HepG2 (cell line): ENCODE data around the gene C1S. TPM values are rescaled to one million over a fixed set of nuclear protein-coding genes. Genes with fewer than 3 reads are reported as not detected.
A peak's percentile ranks its signal among the peaks of the same experiment; 100 is the strongest.

Source experiments
- ATAC-seq: fragments of 200-7000 bp; cut with Tn5 transposase; 3 replicates; pipeline ENCODE4 v1.9.1; 2020; ENCODE audit warnings: mild to moderate bottlenecking, moderate library complexity
- BruUV-seq: library from RNA; stranded (reverse); fragments of 400-500 nt; replicated peaks from 2 replicates; lab custom pipeline; 2021; lab: Mats Ljungman, UMichigan
- CTCF ChIA-PET: fragments of 300-600 bp; formaldehyde crosslinking; extraction: SDS; loops from one replicate; lab custom pipeline; 2021; ENCODE audit warnings: low total read pairs, inconsistent platforms, low intra/inter-chr PET ratio; lab: Yijun Ruan, JAX
- POLR2A ChIA-PET: fragments of 350-600 bp; sonication (Branson Sonifier 250); formaldehyde crosslinking; loops from one replicate; lab custom pipeline; 2020; ENCODE audit warnings: antibody characterized with exemption, inconsistent platforms; lab: Yijun Ruan, JAX
- DNase-seq: peaks from one replicate; pipeline ENCODE4 v3.0.0-alpha.2; 2015; ENCODE audit warnings: low spot score
- FAIRE-seq: peaks from 3 replicates; lab custom pipeline; 2011; peaks lifted over from hg19 to GRCh38; lab: Jason Lieb, UNC
- H2AFZ ChIP-seq: one replicate; pipeline ENCODE4 v1.6.1; 2011; ENCODE audit warnings: low read length, inconsistent platforms
- H3K27ac ChIP-seq: fragments of 300-600 bp; 3 replicates; pipeline ENCODE4 v1.8.0; 2011; ENCODE audit warnings: mixed run types, mild to moderate bottlenecking, mixed read lengths, low read length, inconsistent platforms; ENCODE audit not compliant: insufficient read depth; ENCODE audit errors: extremely low read length
- H3K27me3 ChIP-seq, 2 experiments: fragments of 200-600 bp in 1 of 2; 2 replicates in 1 of 2; 3 replicates in 1 of 2; pipeline versions ENCODE4 v1.6.0 to v1.8.0; 2011; ENCODE audit warnings: low read length in 2 of 2, mild to moderate bottlenecking in 2 of 2, moderate library complexity in 2 of 2, inconsistent platforms in 1 of 2; ENCODE audit not compliant: insufficient read depth in 2 of 2, control insufficient read depth in 1 of 2
- H3K36me3 ChIP-seq, 2 experiments: fragments of 200-600 bp in 1 of 2; replicated peaks in 1 of 2; 2 replicates in 1 of 2; 3 replicates in 1 of 2; pipeline versions ENCODE4 v1.5.1 to v1.8.0; 2011; ENCODE audit warnings: low read length in 2 of 2, inconsistent platforms in 1 of 2; ENCODE audit not compliant: insufficient read depth in 2 of 2, control insufficient read depth in 1 of 2
- H3K4me1 ChIP-seq: 2 replicates; pipeline ENCODE4 v1.5.1; 2012; ENCODE audit warnings: low read length, inconsistent platforms; ENCODE audit not compliant: insufficient read depth
- H3K4me2 ChIP-seq: 2 replicates; pipeline ENCODE4 v1.6.0; 2011; ENCODE audit warnings: low read depth, low read length, inconsistent platforms
- H3K4me3 ChIP-seq, 3 experiments: fragments of 200-600 bp in 1 of 3; sonication (generic), shearing (Covaris generic) in 1 of 3; replicated peaks in 1 of 3; 2 replicates each; pipeline ENCODE4 v1.5.1; 2011 to 2016; ENCODE audit warnings: low read length in 3 of 3, inconsistent platforms in 2 of 3, low read depth in 2 of 3, mild to moderate bottlenecking in 2 of 3, control low read depth in 1 of 3, mixed read lengths in 1 of 3; ENCODE audit not compliant: insufficient read depth in 1 of 3
- H3K79me2 ChIP-seq: one replicate; pipeline ENCODE4 v1.6.1; 2011; ENCODE audit warnings: low read length, inconsistent platforms; ENCODE audit not compliant: insufficient read depth
- H3K9ac ChIP-seq: 2 replicates; pipeline ENCODE4 v1.6.0; 2011; ENCODE audit warnings: mild to moderate bottlenecking, low read depth, low read length, inconsistent platforms; ENCODE audit not compliant: insufficient read depth
- H3K9me3 ChIP-seq: 2 replicates; pipeline ENCODE4 v1.5.1; 2012; ENCODE audit warnings: mild to moderate bottlenecking, low read length
- H4K20me1 ChIP-seq: 2 replicates; pipeline ENCODE4 v1.6.0; 2011; ENCODE audit warnings: inconsistent platforms, mild to moderate bottlenecking, low read length, moderate library complexity; ENCODE audit not compliant: insufficient read depth
- AGO1 ChIP-seq: fragments of 200-400 bp; formaldehyde crosslinking; IDR thresholded peaks from 2 replicates; pipeline ENCODE4 v1.6.1; 2017; ENCODE audit warnings: mild to moderate bottlenecking, low read depth, low read length, moderate library complexity; ENCODE audit not compliant: poor library complexity, severe bottlenecking
- BORCS8-MEF2B ChIP-seq: sonication (generic); formaldehyde crosslinking; IDR thresholded peaks from 2 replicates; pipeline ENCODE4 v1.8.0; 2022; ENCODE audit warnings: mild to moderate bottlenecking, missing genetic modification reagents
- CEBPB ChIP-seq: IDR thresholded peaks from 2 replicates; pipeline ENCODE4 v1.6.1; 2011; ENCODE audit warnings: low read depth, low read length, improper control_type of control experiment, borderline replicate concordance
- CEBPG ChIP-seq: IDR thresholded peaks from 2 replicates; pipeline ENCODE4 v1.6.1; 2016
- DMAP1 ChIP-seq: IDR thresholded peaks from 2 replicates; pipeline ENCODE4 v1.6.1; 2016
- POLR2A ChIP-seq, 2 experiments: IDR thresholded peaks; 2 replicates each; pipeline ENCODE4 v1.6.1; 2011; ENCODE audit warnings: low read depth in 2 of 2, low read length in 2 of 2, mild to moderate bottlenecking in 1 of 2, moderate library complexity in 1 of 2; ENCODE audit not compliant: insufficient read depth in 1 of 2
- POLR2G ChIP-seq: fragments of 200-400 bp; formaldehyde crosslinking; IDR thresholded peaks from 2 replicates; pipeline ENCODE4 v1.6.1; 2018; ENCODE audit warnings: mild to moderate bottlenecking, low read depth, low read length, moderate library complexity
- RARA ChIP-seq: IDR thresholded peaks from 2 replicates; pipeline ENCODE4 v1.6.1; 2016; ENCODE audit warnings: missing genetic modification reagents, missing compliant biosample characterization
- RBM22 ChIP-seq: fragments of 200-400 bp; formaldehyde crosslinking; optimal IDR thresholded peaks from 2 replicates; pipeline ENCODE3; 2017; ENCODE audit warnings: mild to moderate bottlenecking, low read length, moderate library complexity
- ZNF652 ChIP-seq: IDR thresholded peaks from 2 replicates; pipeline ENCODE4 v1.6.1; 2016; ENCODE audit warnings: low read depth, borderline replicate concordance
- WGBS: methylation state at CpG from one replicate; pipeline ENCODE4 v1.1.6; 2017; ENCODE audit warnings: low lambda C conversion rate; 5-methylcytosine and 5-hydroxymethylcytosine counted together
- in situ Hi-C: cut with HindIII; loops from 2 replicates; pipeline ENCODE4 v1.10.0; 2017; ENCODE audit warnings: low pct_unique_long_range_greater_than_20kb; ENCODE audit not compliant: extremely low pct_ligation_motif_present
- intact Hi-C: fragments of 100-400 bp; cut with micrococcal nuclease; formaldehyde crosslinking; loops from one replicate; pipeline ENCODE4 v1.10.0; 2022; ENCODE audit not compliant: unreplicated experiment
- polyA plus RNA-seq, 8 experiments: library from polyadenylated mRNA; depleted of rRNA in 3 of 8; stranded (reverse) in 7 of 8; unstranded in 1 of 8; fragments of >200 nt; fragmentation: Illumina TruSeq in 4 of 8; extraction: Trizol in 4 of 8; gene quantifications; 2 replicates each; pipeline versions ENCODE4 v1.2.1 to v1.2.3, GENCODE V29; 2011 to 2016; ENCODE audit warnings: low read depth in 4 of 8, missing spikeins in 1 of 8, mixed read lengths in 1 of 8; ENCODE audit not compliant: insufficient read depth in 1 of 8
- total RNA-seq, 5 experiments: library from RNA; depleted of rRNA; stranded (reverse); fragments of >200 nt; fragmentation: Illumina TruSeq; extraction: Trizol; gene quantifications; 2 replicates each; pipeline ENCODE4 v1.2.3, GENCODE V29; 2016; ENCODE audit warnings: low read depth in 1 of 5
- TF ChIP-seq, protein P1 (sequence below): sonication (generic); formaldehyde crosslinking; IDR thresholded peaks from 2 replicates; pipeline ENCODE4 v1.9.0; 2021; ENCODE audit warnings: missing genetic modification reagents, borderline replicate concordance
- TF ChIP-seq, protein P2 (sequence below): sonication (generic); formaldehyde crosslinking; IDR thresholded peaks from 2 replicates; pipeline ENCODE4 v1.4.0; 2020; ENCODE audit warnings: missing genetic modification reagents, borderline replicate concordance

The C1S gene
- total and polyA plus RNA-seq, 2 of the 13 experiments (the other 11 are each of a cell fraction or from before 2014, with no cell fraction given) = 14.5 to 18.2 TPM

DNA sequence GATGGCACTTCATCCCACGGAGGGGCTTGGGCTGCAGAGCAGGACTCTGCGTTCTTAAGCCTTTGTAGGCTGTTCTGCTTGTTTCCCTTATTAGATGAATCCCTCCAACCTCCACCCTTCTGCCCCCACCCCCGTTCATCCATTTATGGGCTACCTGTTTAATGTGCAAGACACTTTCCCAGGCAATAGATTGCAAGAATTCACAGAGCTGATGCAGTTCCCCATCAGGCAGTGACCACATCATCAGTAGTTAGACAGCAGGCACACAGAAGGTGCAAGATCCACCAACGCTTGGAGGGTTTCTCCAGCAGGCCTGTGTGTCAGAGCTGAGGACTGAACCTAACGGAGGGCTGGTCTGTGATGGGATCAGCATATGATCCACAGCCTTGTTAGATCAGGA lies 33.0 kb downstream of the C1S start:
- Histone ChIP-seq H3K9me3 (no peaks in the 10 kb centered on the region), H3K4me2 (no peak overlapping the region), H3K27me3 (peaks cover 0 to 2% of the 10 kb centered on the region in 2 experiments; a peak in 1 of 5 replicates), H3K9ac (no peak overlapping the region), H3K27ac (no peak overlapping the region), H2AFZ (no peak overlapping the region), H3K4me3 (no peak overlapping the region), H4K20me1 (no peaks in the 10 kb centered on the region; the same call in 1 of the 2 replicates), H3K36me3 (no peaks in the 10 kb centered on the region), H3K4me1 (peaks cover 27% of the 10 kb centered on the region), H3K79me2 (no peaks in the 10 kb centered on the region)
- in situ Hi-C loops = loop anchor here (5.0 kb wide), 1 partner anchor 36 kb away; no protein-coding TSS in a partner anchor
- FAIRE-seq (no peak), ATAC-seq (no peak), DNase-seq (no peak)
- BruUV-seq = no TSS peak
- CTCF ChIA-PET = interaction anchor here (5.0 kb wide), 1 partner anchor 33 kb away, joined by 45 read pairs; the partner anchor contains the start of gene C1S
- TF ChIP-seq BORCS8-MEF2B (CRISPR knock-in tag) = 0 out of 2 replicates have a peak, but pooled peaks have one; percentile 16
- TF ChIP-seq POLR2A (IDR thresholded peaks at IDR 0.05; ENCODE audit: insufficient read depth in 1 of 2, low read depth in 2 of 2, low read length in 2 of 2) = peak in 1 of 2 experiments; percentile 15; a peak in 1 of 4 replicates
- TF ChIP-seq ZNF652 (CRISPR knock-in tag) = no peak
- POLR2A ChIA-PET = interaction anchor here (0.9 to 3.6 kb wide), 3 partner anchors 15 to 149 kb away, joined by 3 to 34 read pairs (median 9); partner anchors contain the start of genes C12orf57, C1RL and RNU7-1
- intact Hi-C loops = loop anchor here (2.0 kb wide), 1 partner anchor 15 kb away; the partner anchor contains the start of gene C1RL
- WGBS = 52% methylated on average over 5 of the region's 5 CpGs

DNA sequence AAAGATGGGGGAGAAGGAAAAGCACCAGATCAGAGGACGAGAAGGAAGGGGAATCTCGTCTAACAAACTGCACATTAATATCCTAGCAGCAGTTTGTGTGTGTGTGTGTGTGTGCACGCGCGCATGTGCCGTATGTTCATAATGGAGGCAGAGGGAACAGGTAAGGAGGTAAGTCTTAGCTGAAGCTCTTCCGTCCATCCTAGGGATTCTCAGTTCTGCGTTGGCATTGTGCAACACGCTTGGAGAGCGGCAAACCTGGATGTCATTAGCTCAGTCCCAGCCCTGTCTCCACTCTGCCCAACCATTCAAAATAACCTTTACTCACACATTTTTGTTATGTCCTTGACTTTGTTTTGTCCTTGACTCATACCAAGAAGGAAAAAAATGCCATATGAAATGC lies 33.4 kb downstream of the C1S start:
- ChIA-PET CTCF (interaction anchor here (5.0 kb wide), 1 partner anchor 33 kb away, joined by 45 read pairs; the partner anchor contains the start of gene C1S), POLR2A (interaction anchor here (0.9 to 3.6 kb wide), 3 partner anchors 14 to 150 kb away, joined by 3 to 34 read pairs (median 9); partner anchors contain the start of genes C12orf57, C1RL and RNU7-1)
- no TSS peak for BruUV-seq
- Histone ChIP-seq H3K9me3 (no peaks in the 10 kb centered on the region), H3K27ac (no peak overlapping the region), H2AFZ (no peak overlapping the region), H3K4me3 (no peak overlapping the region), H3K79me2 (no peaks in the 10 kb centered on the region), H3K4me1 (peaks cover 27% of the 10 kb centered on the region), H4K20me1 (no peaks in the 10 kb centered on the region; the same call in 1 of the 2 replicates), H3K4me2 (no peak overlapping the region), H3K36me3 (no peaks in the 10 kb centered on the region), H3K27me3 (peaks cover 0 to 2% of the 10 kb centered on the region in 2 experiments; a peak in 1 of 5 replicates), H3K9ac (no peak overlapping the region)
- no peak for FAIRE-seq
- no peak for DNase-seq
- 52% methylated on average over 10 of the region's 10 CpGs for WGBS
- ATAC-seq = no peak
- intact Hi-C loops (loop anchor here (2.0 kb wide), 1 partner anchor 15 kb away; the partner anchor contains the start of gene C1RL), in situ Hi-C loops (loop anchor here (5.0 kb wide), 1 partner anchor 37 kb away; no protein-coding TSS in a partner anchor)
- TF ChIP-seq POLR2A (IDR thresholded peaks at IDR 0.05; ENCODE audit: insufficient read depth in 1 of 2, low read depth in 2 of 2, low read length in 2 of 2) (0 out of 4 replicates have a peak, but pooled peaks of 1 of the 2 experiments have one; percentile 9), POLR2G (peak; percentile 45), RBM22 (peak; percentile 15), CEBPB (peak; percentile 78; the same call in 1 of the 2 replicates), AGO1 (peak; percentile 17), CEBPG (CRISPR knock-in tag) (peak; percentile 67), RARA (CRISPR knock-in tag) (peak; percentile 19; the same call in 1 of the 2 replicates), DMAP1 (CRISPR knock-in tag) (no peak)
- TF ChIP-seq, protein P1, sequence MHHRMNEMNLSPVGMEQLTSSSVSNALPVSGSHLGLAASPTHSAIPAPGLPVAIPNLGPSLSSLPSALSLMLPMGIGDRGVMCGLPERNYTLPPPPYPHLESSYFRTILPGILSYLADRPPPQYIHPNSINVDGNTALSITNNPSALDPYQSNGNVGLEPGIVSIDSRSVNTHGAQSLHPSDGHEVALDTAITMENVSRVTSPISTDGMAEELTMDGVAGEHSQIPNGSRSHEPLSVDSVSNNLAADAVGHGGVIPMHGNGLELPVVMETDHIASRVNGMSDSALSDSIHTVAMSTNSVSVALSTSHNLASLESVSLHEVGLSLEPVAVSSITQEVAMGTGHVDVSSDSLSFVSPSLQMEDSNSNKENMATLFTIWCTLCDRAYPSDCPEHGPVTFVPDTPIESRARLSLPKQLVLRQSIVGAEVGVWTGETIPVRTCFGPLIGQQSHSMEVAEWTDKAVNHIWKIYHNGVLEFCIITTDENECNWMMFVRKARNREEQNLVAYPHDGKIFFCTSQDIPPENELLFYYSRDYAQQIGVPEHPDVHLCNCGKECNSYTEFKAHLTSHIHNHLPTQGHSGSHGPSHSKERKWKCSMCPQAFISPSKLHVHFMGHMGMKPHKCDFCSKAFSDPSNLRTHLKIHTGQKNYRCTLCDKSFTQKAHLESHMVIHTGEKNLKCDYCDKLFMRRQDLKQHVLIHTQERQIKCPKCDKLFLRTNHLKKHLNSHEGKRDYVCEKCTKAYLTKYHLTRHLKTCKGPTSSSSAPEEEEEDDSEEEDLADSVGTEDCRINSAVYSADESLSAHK (CRISPR knock-in tag) = no peak
- TF ChIP-seq, protein P2, sequence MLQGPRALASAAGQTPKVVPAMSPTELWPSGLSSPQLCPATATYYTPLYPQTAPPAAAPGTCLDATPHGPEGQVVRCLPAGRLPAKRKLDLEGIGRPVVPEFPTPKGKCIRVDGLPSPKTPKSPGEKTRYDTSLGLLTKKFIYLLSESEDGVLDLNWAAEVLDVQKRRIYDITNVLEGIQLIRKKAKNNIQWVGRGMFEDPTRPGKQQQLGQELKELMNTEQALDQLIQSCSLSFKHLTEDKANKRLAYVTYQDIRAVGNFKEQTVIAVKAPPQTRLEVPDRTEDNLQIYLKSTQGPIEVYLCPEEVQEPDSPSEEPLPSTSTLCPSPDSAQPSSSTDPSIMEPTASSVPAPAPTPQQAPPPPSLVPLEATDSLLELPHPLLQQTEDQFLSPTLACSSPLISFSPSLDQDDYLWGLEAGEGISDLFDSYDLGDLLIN (CRISPR knock-in tag) = no peak
